HepG2 (cell line): ENCODE measurements around the gene MAT2A. TPM values are rescaled to one million over a fixed set of nuclear protein-coding genes. Genes with fewer than 3 reads are reported as not detected.

Experiments used
- ARHGAP35 ChIP-seq: sonication (generic); formaldehyde crosslinking; IDR thresholded peaks from 2 replicates; pipeline ENCODE4 v1.9.0; 2022; ENCODE audit warnings: mild to moderate bottlenecking, inconsistent platforms, moderate library complexity, missing genetic modification reagents, borderline replicate concordance
- ATF7 ChIP-seq, 2 experiments: fragments of 450-650 bp in 1 of 2; sonication (generic) in 1 of 2; formaldehyde crosslinking in 1 of 2; IDR thresholded peaks; 2 replicates each; pipeline versions ENCODE4 v1.4.0 to v1.6.1; 2016 to 2020; ENCODE audit warnings: antibody characterized with exemption in 1 of 2, mild to moderate bottlenecking in 1 of 2, missing genetic modification reagents in 1 of 2
- ATRX ChIP-seq: sonication (generic); formaldehyde crosslinking; IDR thresholded peaks from 2 replicates; pipeline ENCODE4 v1.4.0; 2020; ENCODE audit warnings: missing genetic modification reagents, borderline replicate concordance
- CREB1 ChIP-seq, 2 experiments: fragments of 450-650 bp in 1 of 2; IDR thresholded peaks; 2 replicates each; pipeline ENCODE4 v1.6.1; 2016 to 2017; ENCODE audit warnings: control low read depth in 1 of 2, mild to moderate bottlenecking in 1 of 2, missing compliant biosample characterization in 1 of 2, missing genetic modification characterization in 1 of 2
- KDM5B ChIP-seq: sonication (generic); formaldehyde crosslinking; IDR thresholded peaks from 2 replicates; pipeline ENCODE4 v1.4.0; 2020; ENCODE audit warnings: missing genetic modification reagents, mild to moderate bottlenecking, borderline replicate concordance
- MEIS2 ChIP-seq: sonication (generic); formaldehyde crosslinking; IDR thresholded peaks from 2 replicates; pipeline ENCODE4 v1.9.0; 2021; ENCODE audit warnings: mild to moderate bottlenecking, missing genetic modification reagents
- MZF1 ChIP-seq: sonication (generic); formaldehyde crosslinking; IDR thresholded peaks from 2 replicates; pipeline ENCODE4 v1.8.1; 2023; ENCODE audit warnings: mild to moderate bottlenecking, missing genetic modification reagents, borderline replicate concordance
- PCBP1 ChIP-seq: fragments of 200-400 bp; formaldehyde crosslinking; IDR thresholded peaks from 2 replicates; pipeline ENCODE4 v1.6.1; 2017; ENCODE audit warnings: mild to moderate bottlenecking, low read depth, low read length, borderline replicate concordance
- POLR2AphosphoS5 ChIP-seq: IDR thresholded peaks from 2 replicates; pipeline ENCODE4 v1.6.1; 2012; ENCODE audit warnings: low read depth, low read length
- PRPF4 ChIP-seq: fragments of 200-400 bp; formaldehyde crosslinking; IDR thresholded peaks from 2 replicates; pipeline ENCODE4 v1.6.1; 2016; ENCODE audit warnings: low read length, low read depth; ENCODE audit not compliant: poor library complexity, severe bottlenecking
- RARA ChIP-seq: IDR thresholded peaks from 2 replicates; pipeline ENCODE4 v1.6.1; 2016; ENCODE audit warnings: missing genetic modification reagents, missing compliant biosample characterization
- SPEN ChIP-seq: sonication (generic); formaldehyde crosslinking; IDR thresholded peaks from 2 replicates; pipeline ENCODE4 v1.5.1; 2020; ENCODE audit warnings: low read depth, mild to moderate bottlenecking, missing genetic modification reagents
- TBX2 ChIP-seq: sonication (generic); formaldehyde crosslinking; IDR thresholded peaks from 2 replicates; pipeline ENCODE4 v1.5.0; 2020; ENCODE audit warnings: missing genetic modification reagents, mild to moderate bottlenecking, borderline replicate concordance
- ZFP90 ChIP-seq: sonication (generic); formaldehyde crosslinking; IDR thresholded peaks from 2 replicates; pipeline ENCODE4 v1.8.0; 2022; ENCODE audit warnings: missing genetic modification reagents, mild to moderate bottlenecking, inconsistent platforms, borderline replicate concordance
- ZFYVE20 ChIP-seq: sonication (generic); formaldehyde crosslinking; IDR thresholded peaks from 2 replicates; pipeline ENCODE4 v1.8.0; 2023; ENCODE audit warnings: low read depth, mild to moderate bottlenecking, moderate library complexity, missing genetic modification reagents, borderline replicate concordance
- ZNF207 ChIP-seq: fragments of 450-650 bp; IDR thresholded peaks from 2 replicates; pipeline ENCODE4 v1.6.1; 2016; ENCODE audit warnings: antibody characterized with exemption, borderline replicate concordance
- ZNF629 ChIP-seq: sonication (generic); formaldehyde crosslinking; conservative IDR thresholded peaks from 2 replicates; pipeline ENCODE4 v1.5.0; 2020; ENCODE audit warnings: missing genetic modification reagents
- ZNF646 ChIP-seq: sonication (generic); formaldehyde crosslinking; IDR thresholded peaks from 2 replicates; pipeline ENCODE4 v1.9.0; 2021; ENCODE audit warnings: mild to moderate bottlenecking, missing genetic modification reagents
- ZNF678 ChIP-seq: sonication (generic); formaldehyde crosslinking; IDR thresholded peaks from 2 replicates; pipeline ENCODE4 v1.4.0; 2020; ENCODE audit warnings: mild to moderate bottlenecking, missing genetic modification reagents
- polyA plus RNA-seq, 8 experiments: library from polyadenylated mRNA; depleted of rRNA in 3 of 8; stranded (reverse) in 7 of 8; unstranded in 1 of 8; fragments of >200 nt; fragmentation: Illumina TruSeq in 4 of 8; extraction: Trizol in 4 of 8; gene quantifications; 2 replicates each; pipeline versions ENCODE4 v1.2.1 to v1.2.3, GENCODE V29; 2011 to 2016; ENCODE audit warnings: low read depth in 4 of 8, missing spikeins in 1 of 8, mixed read lengths in 1 of 8; ENCODE audit not compliant: insufficient read depth in 1 of 8
- total RNA-seq, 5 experiments: library from RNA; depleted of rRNA; stranded (reverse); fragments of >200 nt; fragmentation: Illumina TruSeq; extraction: Trizol; gene quantifications; 2 replicates each; pipeline ENCODE4 v1.2.3, GENCODE V29; 2016; ENCODE audit warnings: low read depth in 1 of 5

Gene MAT2A
- total and polyA plus RNA-seq, 2 of the 13 experiments (the other 11 are each of a cell fraction or from before 2014, with no cell fraction given) = 155 to 331 TPM

GRCh38 chr2:85551698-85552678 is 13.0 kb downstream of the MAT2A start (continued):
- no peak for TF ChIP-seq ZNF646 (CRISPR knock-in tag)
- peak; percentile 27; the same call in 1 of the 2 replicates for TF ChIP-seq TBX2
- TF ChIP-seq MZF1 (CRISPR knock-in tag) = no peak
- no peak for TF ChIP-seq POLR2AphosphoS5
- TF ChIP-seq CREB1 (IDR thresholded peaks at IDR 0.05) = no peak
- no peak for TF ChIP-seq CREB1 (CRISPR knock-in tag; IDR thresholded peaks at IDR 0.05)
- no peak for TF ChIP-seq ZFP90 (CRISPR knock-in tag)
- TF ChIP-seq ZFYVE20 (CRISPR knock-in tag) = no peak
- no peak for TF ChIP-seq PCBP1
- no peak for TF ChIP-seq ZNF207
- no peak for TF ChIP-seq KDM5B (CRISPR knock-in tag)
- no peak for TF ChIP-seq ZNF678 (CRISPR knock-in tag)
- no peak for TF ChIP-seq ARHGAP35 (CRISPR knock-in tag)
- TF ChIP-seq MEIS2 = no peak
- no peak for TF ChIP-seq ATF7 (IDR thresholded peaks at IDR 0.05)
- no peak for TF ChIP-seq ATF7 (CRISPR knock-in tag; IDR thresholded peaks at IDR 0.05)
- TF ChIP-seq ZNF629 (CRISPR knock-in tag) = no peak
- TF ChIP-seq PRPF4 = no peak
- no peak for TF ChIP-seq ATRX (CRISPR knock-in tag)
- TF ChIP-seq RARA = 0 out of 2 replicates have a peak, but pooled peaks have one; percentile 10
- no peak for TF ChIP-seq SPEN (CRISPR knock-in tag)
